ENCODE results near the gene LMO7. TPM values are rescaled to one million over a fixed set of nuclear protein-coding genes. Genes with fewer than 3 reads are reported as not detected.

Gene LMO7
- total and polyA plus RNA-seq, 2 of the 8 experiments (the other 6 are each of a cell fraction or from before 2014, with no cell fraction given) = 8.1 to 28.3 TPM

DNA sequence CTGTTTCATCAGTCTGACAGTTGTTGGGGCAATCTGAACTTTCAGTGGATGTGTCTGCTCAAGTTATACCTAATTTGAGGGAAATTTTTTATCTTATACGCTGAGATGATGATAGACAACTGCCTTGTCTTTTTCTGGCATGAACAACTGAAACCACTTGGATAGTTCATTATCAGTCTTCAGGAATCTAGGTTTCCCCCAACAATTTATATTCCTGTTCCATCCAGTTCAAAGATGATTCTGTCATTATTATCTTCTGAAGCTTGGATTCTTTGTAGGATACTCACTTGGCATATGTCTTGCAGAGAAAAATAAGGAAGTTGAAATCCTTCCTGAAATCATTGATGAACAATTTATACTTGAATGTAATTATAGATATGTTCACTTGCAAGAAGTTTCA, 193.7 kb downstream of the LMO7 start:
- 86% methylated on average over 1 of the region's 1 CpG; no CpG with 5 or more reads in 1 of the 2 experiments for WGBS, 2 experiments (ENCODE audit: extremely low coverage in 1 of 2, insufficient coverage in 1 of 2, insufficient read length in 1 of 2, insufficient replicate concordance in 2 of 2, low coverage in 1 of 2, low lambda C conversion rate in 2 of 2, missing lambda C conversion rate in 1 of 2)
- Histone ChIP-seq H3K23me2 (ENCODE audit: low read depth, low read length) (no peaks in the 10 kb centered on the region), H3K36me3 (ENCODE audit: control insufficient read depth in 2 of 4, insufficient read depth in 4 of 4, low read length in 3 of 4) (0 out of 8 replicates have a peak, but pooled peaks cover 0 to 5% (median 0%) of the 10 kb centered on the region in 4 experiments), H3K14ac (ENCODE audit: insufficient read length) (no peak overlapping the region), H3K4ac (replicated peaks; ENCODE audit: insufficient read length, low read depth, low read length) (no peak overlapping the region), H2BK20ac (ENCODE audit: low read length) (no peak overlapping the region), H4K8ac (ENCODE audit: extremely low read depth, insufficient read depth, low read length) (no peak overlapping the region), H2BK12ac (ENCODE audit: low read depth, low read length) (no peak overlapping the region), H2BK15ac (ENCODE audit: low read length) (no peak overlapping the region), H3K23ac (ENCODE audit: insufficient read length) (no peak overlapping the region), H3K18ac (ENCODE audit: extremely low read depth, low read length) (no peak overlapping the region), H2BK120ac (replicated peaks; ENCODE audit: low read depth, low read length) (no peak overlapping the region), H3K4me3 (ENCODE audit: extremely low read depth in 1 of 4, insufficient read depth in 2 of 4, low read depth in 3 of 4, low read length in 4 of 4) (no peak overlapping the region), H2AK5ac (ENCODE audit: low read depth, low read length) (no peak overlapping the region), H3K27me3 (replicated peaks in 1 of 4; ENCODE audit: control insufficient read depth in 3 of 4, extremely low read depth in 1 of 4, insufficient read depth in 3 of 4, low read length in 3 of 4) (no peaks in the 10 kb centered on the region), H3K4me1 (replicated peaks in 1 of 4; ENCODE audit: control insufficient read depth in 3 of 4, insufficient read depth in 4 of 4, low read length in 3 of 4) (peaks cover 0 to 9% (median 4%) of the 10 kb centered on the region in 4 experiments; a peak in 3 of 7 replicates), H3K79me2 (ENCODE audit: control insufficient read depth in 1 of 2, insufficient read depth in 2 of 2, low read length in 2 of 2) (no peaks in the 10 kb centered on the region), H2AFZ (ENCODE audit: low read length) (no peak overlapping the region), H3K56ac (replicated peaks; ENCODE audit: insufficient read length, low read depth, low read length) (no peak overlapping the region), H2BK5ac (ENCODE audit: low read depth, low read length) (no peak overlapping the region), H3K27ac (ENCODE audit: low read depth, low read length) (no peak overlapping the region), H3K79me1 (ENCODE audit: low read depth, low read length) (no peaks in the 10 kb centered on the region), H4K20me1 (replicated peaks in 1 of 2; ENCODE audit: control insufficient read depth in 1 of 2, insufficient read depth in 2 of 2, low read length in 2 of 2) (no peaks in the 10 kb centered on the region), H4K91ac (replicated peaks; ENCODE audit: insufficient read length, low read length) (no peak overlapping the region), H4K5ac (ENCODE audit: insufficient read length, low read depth, low read length) (no peak overlapping the region), H3K9me3 (ENCODE audit: insufficient read depth in 2 of 2, low read depth in 1 of 2, low read length in 1 of 2) (peaks cover 0 to 4% of the 10 kb centered on the region in 2 experiments; a peak in 2 of 4 replicates), H3K4me2 (ENCODE audit: insufficient read depth in 1 of 2, low read depth in 2 of 2, low read length in 2 of 2) (no peak overlapping the region), H3K9ac (replicated peaks in 1 of 4; ENCODE audit: extremely low read depth in 1 of 4, low read depth in 3 of 4, low read length in 3 of 4) (no peak overlapping the region)
- FAIRE-seq (no peak), DNase-seq (ENCODE audit: low read depth in 1 of 2, low spot score in 2 of 2) (no peak)
- TF ChIP-seq SRF (IDR thresholded peaks at IDR 0.05; ENCODE audit: low read depth, low read length) = no peak
- no peak for TF ChIP-seq CREB1 (IDR thresholded peaks at IDR 0.05)
- TF ChIP-seq ZNF274 (IDR thresholded peaks at IDR 0.05; ENCODE audit: borderline replicate concordance, extremely low read depth, low read length) = no peak
- TF ChIP-seq TBP (IDR thresholded peaks at IDR 0.05; ENCODE audit: low read depth, low read length) = no peak
- TF ChIP-seq SAP30 (IDR thresholded peaks at IDR 0.05; ENCODE audit: insufficient read depth, insufficient replicate concordance, low read length) = no peak
- POLR2A ChIA-PET (ENCODE audit: partially characterized antibody) = no interaction called here
- CTCF ChIA-PET (ENCODE audit: partially characterized antibody) = no interaction called here
